Neural cell (in vitro differentiated cells): ENCODE measurements around the gene DEGS2. TPM values are rescaled to one million over a fixed set of nuclear protein-coding genes. Genes with fewer than 3 reads are reported as not detected.

Experiments used
- H2AFZ ChIP-seq: fragments of 200-600, 300-800 bp; sonication (generic), shearing (Covaris generic); 2 replicates; pipeline ENCODE4 v1.6.0; 2014; ENCODE audit warnings: low read depth, mild to moderate bottlenecking, antibody characterized with exemption, low read length, moderate library complexity
- H3F3A ChIP-seq: fragments of 200-600 bp; shearing (Covaris generic); 2 replicates; pipeline ENCODE4 v1.6.1; 2016; ENCODE audit warnings: mild to moderate bottlenecking, moderate library complexity, mixed read lengths, antibody characterized with exemption, low read length; ENCODE audit not compliant: insufficient read depth, poor library complexity, severe bottlenecking
- H3K27ac ChIP-seq: fragments of 200-600, 300-800 bp; sonication (generic), shearing (Covaris generic); 2 replicates; pipeline ENCODE4 v1.5.1; 2014; ENCODE audit warnings: mild to moderate bottlenecking, low read length, moderate library complexity
- H3K27me3 ChIP-seq: fragments of 300-800, 200-600 bp; sonication (generic), shearing (Covaris generic); 2 replicates; pipeline ENCODE4 v1.6.0; 2014; ENCODE audit warnings: mild to moderate bottlenecking, low read depth, low read length, moderate library complexity; ENCODE audit not compliant: insufficient read depth
- H3K36me3 ChIP-seq: fragments of 300-800, 200-600 bp; sonication (generic), shearing (Covaris generic); 2 replicates; pipeline ENCODE4 v1.5.1; 2014; ENCODE audit warnings: mild to moderate bottlenecking, antibody characterized with exemption, low read length, moderate library complexity; ENCODE audit not compliant: insufficient read depth
- H3K4me2 ChIP-seq: fragments of 300-800, 200-600 bp; sonication (generic), shearing (Covaris generic); 2 replicates; pipeline ENCODE4 v1.6.0; 2014; ENCODE audit warnings: mild to moderate bottlenecking, low read length
- H3K4me3 ChIP-seq: fragments of 300-800, 200-600 bp; sonication (generic), shearing (Covaris generic); 2 replicates; pipeline ENCODE4 v1.5.1; 2014; ENCODE audit warnings: mild to moderate bottlenecking, low read length, moderate library complexity
- H3K79me2 ChIP-seq: fragments of 200-600 bp; shearing (Covaris generic); replicated peaks from 2 replicates; pipeline ENCODE4 v1.6.0; 2014; ENCODE audit warnings: mild to moderate bottlenecking, low read length, moderate library complexity; ENCODE audit not compliant: insufficient read depth
- H3K9ac ChIP-seq: fragments of 300-800, 200-600 bp; sonication (generic), shearing (Covaris generic); 2 replicates; pipeline ENCODE4 v1.6.1; 2016; ENCODE audit warnings: mild to moderate bottlenecking, low read length, mixed read lengths
- H3K9me2 ChIP-seq: fragments of 200-600 bp; shearing (Covaris generic); 2 replicates; pipeline ENCODE4 v1.6.1; 2016; ENCODE audit warnings: mild to moderate bottlenecking, low read length, mixed read lengths; ENCODE audit not compliant: insufficient read depth
- H3K9me3 ChIP-seq: fragments of 200-600, 300-800 bp; sonication (generic), shearing (Covaris generic); 2 replicates; pipeline ENCODE4 v1.6.1; 2016; ENCODE audit warnings: mild to moderate bottlenecking, mixed run types, low read length, moderate library complexity, mixed read lengths
- H4K20me1 ChIP-seq: fragments of 200-600 bp; shearing (Covaris generic); 2 replicates; pipeline ENCODE4 v1.6.1; 2016; ENCODE audit warnings: mild to moderate bottlenecking, mixed run types; ENCODE audit not compliant: insufficient read depth
- EP300 ChIP-seq: fragments of 450-650 bp; conservative IDR thresholded peaks from 2 replicates; pipeline ENCODE4 v1.6.1; 2014; ENCODE audit warnings: antibody characterized with exemption, mild to moderate bottlenecking, moderate library complexity; ENCODE audit not compliant: poor library complexity, severe bottlenecking
- EZH2 ChIP-seq: fragments of 200-600, 300-800 bp; shearing (Covaris generic), sonication (generic); IDR thresholded peaks from 2 replicates; pipeline ENCODE4 v1.6.1; 2014; ENCODE audit warnings: antibody characterized with exemption, low read length, borderline replicate concordance, mild to moderate bottlenecking; ENCODE audit not compliant: insufficient read depth, poor library complexity, severe bottlenecking
- MXI1 ChIP-seq: fragments of 450-650 bp; conservative IDR thresholded peaks from 2 replicates; pipeline ENCODE4 v1.6.1; 2014; ENCODE audit warnings: antibody characterized with exemption, mild to moderate bottlenecking; ENCODE audit not compliant: poor library complexity, severe bottlenecking
- POLR2AphosphoS5 ChIP-seq: IDR thresholded peaks from 2 replicates; pipeline ENCODE4 v1.6.1; 2012
- RAD21 ChIP-seq: fragments of 450-650 bp; conservative IDR thresholded peaks from 2 replicates; pipeline ENCODE4 v1.6.1; 2014; ENCODE audit warnings: antibody characterized with exemption, mild to moderate bottlenecking, moderate library complexity
- REST ChIP-seq: IDR thresholded peaks from 2 replicates; pipeline ENCODE4 v1.6.1; 2012; ENCODE audit warnings: borderline replicate concordance
- SMC3 ChIP-seq: fragments of 450-650 bp; conservative IDR thresholded peaks from 2 replicates; pipeline ENCODE4 v1.6.1; 2014; ENCODE audit warnings: antibody characterized with exemption, mild to moderate bottlenecking, moderate library complexity; ENCODE audit not compliant: poor library complexity
- TAF1 ChIP-seq: IDR thresholded peaks from 2 replicates; pipeline ENCODE4 v1.6.1; 2012; ENCODE audit warnings: low read depth
- polyA plus RNA-seq: library from polyadenylated mRNA; depleted of rRNA; stranded (reverse); fragments of >200 nt; gene quantifications from 2 replicates; pipeline ENCODE4 v1.2.3, GENCODE V29; 2014
- TF ChIP-seq, protein P1 (sequence below): fragments of 450-650 bp; IDR thresholded peaks from 2 replicates; pipeline ENCODE4 v1.5.1; 2014; ENCODE audit warnings: antibody characterized with exemption, mild to moderate bottlenecking, moderate library complexity; ENCODE audit not compliant: poor library complexity, severe bottlenecking

The DEGS2 gene
- polyA plus RNA-seq, 1 donor from 2014 or later: 0.37 TPM

- H3K79me2 ChIP-seq: no peaks in the 10 kb centered on the region
- H3K4me3 ChIP-seq: no peak overlapping the region
- H3K9me3 ChIP-seq: no peaks in the 10 kb centered on the region
- H3K9me2 ChIP-seq: no peaks in the 10 kb centered on the region
- TF ChIP-seq POLR2AphosphoS5 (no peak), MXI1 (no peak), SMC3 (no peak), EP300 (no peak), TAF1 (no peak), REST (no peak), EZH2 (no peak), RAD21 (no peak)
- TF ChIP-seq, protein P1, sequence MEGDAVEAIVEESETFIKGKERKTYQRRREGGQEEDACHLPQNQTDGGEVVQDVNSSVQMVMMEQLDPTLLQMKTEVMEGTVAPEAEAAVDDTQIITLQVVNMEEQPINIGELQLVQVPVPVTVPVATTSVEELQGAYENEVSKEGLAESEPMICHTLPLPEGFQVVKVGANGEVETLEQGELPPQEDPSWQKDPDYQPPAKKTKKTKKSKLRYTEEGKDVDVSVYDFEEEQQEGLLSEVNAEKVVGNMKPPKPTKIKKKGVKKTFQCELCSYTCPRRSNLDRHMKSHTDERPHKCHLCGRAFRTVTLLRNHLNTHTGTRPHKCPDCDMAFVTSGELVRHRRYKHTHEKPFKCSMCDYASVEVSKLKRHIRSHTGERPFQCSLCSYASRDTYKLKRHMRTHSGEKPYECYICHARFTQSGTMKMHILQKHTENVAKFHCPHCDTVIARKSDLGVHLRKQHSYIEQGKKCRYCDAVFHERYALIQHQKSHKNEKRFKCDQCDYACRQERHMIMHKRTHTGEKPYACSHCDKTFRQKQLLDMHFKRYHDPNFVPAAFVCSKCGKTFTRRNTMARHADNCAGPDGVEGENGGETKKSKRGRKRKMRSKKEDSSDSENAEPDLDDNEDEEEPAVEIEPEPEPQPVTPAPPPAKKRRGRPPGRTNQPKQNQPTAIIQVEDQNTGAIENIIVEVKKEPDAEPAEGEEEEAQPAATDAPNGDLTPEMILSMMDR: no peak
- peak overlapping the region; percentile 16 for H3K27ac ChIP-seq
- H4K20me1 ChIP-seq: no peaks in the 10 kb centered on the region
- no peak overlapping the region for H3K9ac ChIP-seq
- H3K4me2 ChIP-seq: no peak overlapping the region
- no peaks in the 10 kb centered on the region for H3K36me3 ChIP-seq
- no peaks in the 10 kb centered on the region for H3K27me3 ChIP-seq
- no peak overlapping the region for H2AFZ ChIP-seq
- no peaks in the 10 kb centered on the region for H3F3A ChIP-seq
Observed at GRCh38 chr14:100135073-100135472, 24.4 kb downstream of the DEGS2 start.

DNA sequence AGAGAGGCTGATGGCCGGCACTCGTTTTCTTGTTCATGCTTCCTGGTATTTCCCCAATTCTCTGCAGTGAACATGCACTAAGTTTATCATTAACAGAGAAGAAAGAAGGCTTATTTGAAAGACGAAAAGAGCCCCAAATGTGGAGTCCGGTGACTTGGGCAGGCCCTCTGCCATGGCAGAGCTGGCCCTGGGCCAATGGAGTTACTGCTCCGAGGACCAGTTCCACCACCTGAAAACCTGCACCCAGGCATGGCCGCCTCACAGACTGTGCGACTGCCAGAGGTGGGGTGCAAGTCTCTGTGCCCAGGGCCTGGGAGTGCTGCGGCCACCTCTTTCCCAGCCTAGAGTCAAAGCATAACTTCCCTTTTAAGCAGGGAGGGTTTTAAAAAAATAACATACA lies 24.9 kb downstream of the DEGS2 start:
- Histone ChIP-seq H3K9me2 (no peaks in the 10 kb centered on the region), H3F3A (no peaks in the 10 kb centered on the region), H3K27me3 (no peaks in the 10 kb centered on the region), H3K79me2 (no peaks in the 10 kb centered on the region), H2AFZ (no peak overlapping the region), H3K27ac (peak overlapping the region; percentile 16), H3K36me3 (no peaks in the 10 kb centered on the region), H4K20me1 (no peaks in the 10 kb centered on the region), H3K4me2 (no peak overlapping the region), H3K4me3 (no peak overlapping the region), H3K9ac (no peak overlapping the region), H3K9me3 (no peaks in the 10 kb centered on the region)
- TF ChIP-seq POLR2AphosphoS5: no peak
